RWPE2 (cell line): ENCODE measurements around the gene WDR33.

ENCODE experiments used
- ATAC-seq: fragments of 200-7000 bp; cut with Tn5 transposase; 3 replicates; pipeline ENCODE4 v1.9.1; 2021; ENCODE audit warnings: low read depth
- DNase-seq: peaks from one replicate; pipeline ENCODE4 v3.0.0-alpha.2; 2020; ENCODE audit warnings: low spot score
- H3K27ac ChIP-seq: fragments of 450-650 bp; 2 replicates; pipeline ENCODE4 v1.5.1; 2017; ENCODE audit warnings: mild to moderate bottlenecking; ENCODE audit not compliant: poor library complexity, severe bottlenecking
- H3K27me3 ChIP-seq: fragments of 250-450 bp; sonication (Bioruptor Pico); 2 replicates; pipeline ENCODE4 v1.5.1; 2021; ENCODE audit warnings: mild to moderate bottlenecking, moderate library complexity; ENCODE audit not compliant: insufficient read depth, poor library complexity, severe bottlenecking
- H3K36me3 ChIP-seq: fragments of 250-450 bp; sonication (Bioruptor Pico); 2 replicates; pipeline ENCODE4 v1.5.1; 2020; ENCODE audit warnings: low read depth, mild to moderate bottlenecking, moderate library complexity
- H3K4me1 ChIP-seq: fragments of 250-450 bp; sonication (Bioruptor Pico); 2 replicates; pipeline ENCODE4 v1.5.1; 2021; ENCODE audit warnings: mild to moderate bottlenecking, moderate library complexity; ENCODE audit not compliant: insufficient read depth, poor library complexity, severe bottlenecking
- H3K4me3 ChIP-seq: fragments of 250-450 bp; sonication (Bioruptor Pico); 2 replicates; pipeline ENCODE4 v1.5.1; 2021; ENCODE audit warnings: mild to moderate bottlenecking, moderate library complexity; ENCODE audit not compliant: severe bottlenecking
- H3K9me3 ChIP-seq: fragments of 250-450 bp; sonication (Bioruptor Pico); 2 replicates; pipeline ENCODE4 v1.5.1; 2021; ENCODE audit warnings: mild to moderate bottlenecking, moderate library complexity; ENCODE audit not compliant: severe bottlenecking
- CTCF ChIP-seq: fragments of 450-650 bp; IDR thresholded peaks from one replicate; pipeline ENCODE4 v1.5.1; 2017; ENCODE audit warnings: mild to moderate bottlenecking, moderate library complexity; ENCODE audit not compliant: poor library complexity, severe bottlenecking

Gene WDR33

GRCh38 chr2:127661072-127661649, 149.8 kb downstream of the WDR33 start:
- ATAC-seq: no peak
- H3K27ac ChIP-seq: no peak overlapping the region

GRCh38 chr2:127660291-127660578, 150.7 kb downstream of the WDR33 start:
- Histone ChIP-seq H3K27me3 (peaks cover 5% of the 10 kb centered on the region), H3K4me1 (no peaks in the 10 kb centered on the region), H3K36me3 (no peaks in the 10 kb centered on the region), H3K4me3 (no peak overlapping the region), H3K27ac (no peak overlapping the region), H3K9me3 (no peaks in the 10 kb centered on the region)
- TF ChIP-seq CTCF: no peak
- ATAC-seq (no peak), DNase-seq (peak; percentile 15)

More at GRCh38 chr2:127661072-127661649, 149.8 kb downstream of the WDR33 start:
- no peak for TF ChIP-seq CTCF
- Histone ChIP-seq H3K4me1 (no peaks in the 10 kb centered on the region), H3K27me3 (peaks cover 5% of the 10 kb centered on the region), H3K36me3 (no peaks in the 10 kb centered on the region), H3K9me3 (no peaks in the 10 kb centered on the region), H3K4me3 (no peak overlapping the region)
- peak; percentile 34 for DNase-seq

- peaks cover 3% of the 10 kb centered on the region for H3K27me3 ChIP-seq
- no peak for ATAC-seq
- DNase-seq: no peak
- H3K36me3 ChIP-seq: no peaks in the 10 kb centered on the region
- H3K4me3 ChIP-seq: no peak overlapping the region
- H3K27ac ChIP-seq: no peak overlapping the region
- no peak for TF ChIP-seq CTCF
- no peaks in the 10 kb centered on the region for H3K9me3 ChIP-seq
- no peaks in the 10 kb centered on the region for H3K4me1 ChIP-seq
Measured at GRCh38 chr2:127659408-127660290, 151.3 kb downstream of the WDR33 start.

GRCh38 chr2:127658641-127659407, 152.1 kb downstream of the WDR33 start:
- no peak overlapping the region for H3K27ac ChIP-seq
- no peak for TF ChIP-seq CTCF
- H3K9me3 ChIP-seq: no peaks in the 10 kb centered on the region
- H3K27me3 ChIP-seq: no peaks in the 10 kb centered on the region
- H3K36me3 ChIP-seq: no peaks in the 10 kb centered on the region
- H3K4me3 ChIP-seq: no peak overlapping the region
- no peak for DNase-seq
- ATAC-seq: no peak
- H3K4me1 ChIP-seq: no peaks in the 10 kb centered on the region
